ENCODE data around the gene TMEM52B.

- TF ChIP-seq ZC3H4 (CRISPR knock-in tag; IDR thresholded peaks at IDR 0.05; ENCODE audit: borderline replicate concordance) (no peak), ZZZ3 (CRISPR knock-in tag; IDR thresholded peaks at IDR 0.05; ENCODE audit: borderline replicate concordance) (no peak), ZNF121 (CRISPR knock-in tag; IDR thresholded peaks at IDR 0.05) (no peak), CHD2 (IDR thresholded peaks at IDR 0.05; ENCODE audit: low read depth, low read length) (no peak), POLR2AphosphoS5 (IDR thresholded peaks at IDR 0.05; ENCODE audit: low read depth, low read length) (no peak), ZNF3 (CRISPR knock-in tag; IDR thresholded peaks at IDR 0.05) (no peak), POLR2A (IDR thresholded peaks at IDR 0.05; ENCODE audit: insufficient read depth in 1 of 2, low read depth in 2 of 2, low read length in 2 of 2) (no peak), RAD21 (CRISPR knock-in tag; IDR thresholded peaks at IDR 0.05) (no peak)
- TF ChIP-seq, protein P1, sequence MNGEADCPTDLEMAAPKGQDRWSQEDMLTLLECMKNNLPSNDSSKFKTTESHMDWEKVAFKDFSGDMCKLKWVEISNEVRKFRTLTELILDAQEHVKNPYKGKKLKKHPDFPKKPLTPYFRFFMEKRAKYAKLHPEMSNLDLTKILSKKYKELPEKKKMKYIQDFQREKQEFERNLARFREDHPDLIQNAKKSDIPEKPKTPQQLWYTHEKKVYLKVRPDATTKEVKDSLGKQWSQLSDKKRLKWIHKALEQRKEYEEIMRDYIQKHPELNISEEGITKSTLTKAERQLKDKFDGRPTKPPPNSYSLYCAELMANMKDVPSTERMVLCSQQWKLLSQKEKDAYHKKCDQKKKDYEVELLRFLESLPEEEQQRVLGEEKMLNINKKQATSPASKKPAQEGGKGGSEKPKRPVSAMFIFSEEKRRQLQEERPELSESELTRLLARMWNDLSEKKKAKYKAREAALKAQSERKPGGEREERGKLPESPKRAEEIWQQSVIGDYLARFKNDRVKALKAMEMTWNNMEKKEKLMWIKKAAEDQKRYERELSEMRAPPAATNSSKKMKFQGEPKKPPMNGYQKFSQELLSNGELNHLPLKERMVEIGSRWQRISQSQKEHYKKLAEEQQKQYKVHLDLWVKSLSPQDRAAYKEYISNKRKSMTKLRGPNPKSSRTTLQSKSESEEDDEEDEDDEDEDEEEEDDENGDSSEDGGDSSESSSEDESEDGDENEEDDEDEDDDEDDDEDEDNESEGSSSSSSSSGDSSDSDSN (CRISPR knock-in tag; IDR thresholded peaks at IDR 0.05), result no peak
Observed at GRCh38 chr12:10155966-10156365, 22.9 kb upstream of the TMEM52B start.

Data from HepG2 (cell line).